K562 (cell line): ENCODE data around the gene PYDC1. TPM values are rescaled to one million over a fixed set of nuclear protein-coding genes. Genes with fewer than 3 reads are reported as not detected.
"Not testable (repeated sequence)": the region's sequence is repeated elsewhere in the genome, so short reads cannot be mapped to it uniquely, and the experiment has no call there.

Experiments
- ATAC-seq: fragments of 200-7000 bp; cut with Tn5 transposase; 3 replicates; pipeline ENCODE4 v1.9.1; 2020; ENCODE audit warnings: moderate library complexity
- BruUV-seq: library from RNA; stranded (reverse); fragments of 400-500 nt; replicated peaks from 2 replicates; lab custom pipeline; 2021; lab: Mats Ljungman, UMichigan
- CTCF ChIA-PET: fragments of 300-600 bp; formaldehyde crosslinking; extraction: SDS; loops from one replicate; lab custom pipeline; 2021; ENCODE audit warnings: low intra/inter-chr PET ratio; lab: Yijun Ruan, JAX
- POLR2A ChIA-PET: fragments of 300-600, 350-650 bp; sonication (Branson Sonifier 250); formaldehyde crosslinking; extraction: SDS; loops from one replicate; lab custom pipeline; 2021; ENCODE audit warnings: antibody characterized with exemption, inconsistent platforms; lab: Yijun Ruan, JAX
- DNase-seq, 4 experiments: peaks; one replicate each; pipeline versions ENCODE4 v3.0.0 to v3.0.0-alpha.2; 2011 to 2018; ENCODE audit warnings: low spot score in 3 of 4, mixed read lengths in 3 of 4; ENCODE audit errors: extremely low read depth in 1 of 4
- FAIRE-seq: peaks from 2 replicates; lab custom pipeline; 2011; peaks lifted over from hg19 to GRCh38; lab: Jason Lieb, UNC
- H2AFZ ChIP-seq: 2 replicates; pipeline ENCODE4 v1.6.0; 2011; ENCODE audit warnings: low read depth, low read length, control low read depth, inconsistent platforms
- H3K27ac ChIP-seq: fragments of 200-600 bp; 3 replicates; pipeline ENCODE4 v1.8.0; 2011; ENCODE audit warnings: low read depth, mild to moderate bottlenecking, control low read depth, inconsistent platforms, low read length, moderate library complexity, mixed read lengths; ENCODE audit errors: extremely low read depth
- H3K27me3 ChIP-seq, 2 experiments: fragments of 300-600 bp in 1 of 2; 2 replicates in 1 of 2; 3 replicates in 1 of 2; pipeline versions ENCODE4 v1.6.0 to v1.8.0; 2011; ENCODE audit warnings: inconsistent platforms in 2 of 2, low read length in 2 of 2, mild to moderate bottlenecking in 1 of 2, mixed read lengths in 1 of 2, moderate library complexity in 1 of 2; ENCODE audit not compliant: control insufficient read depth in 2 of 2, insufficient read depth in 2 of 2
- H3K36me3 ChIP-seq: fragments of 300-600 bp; 3 replicates; pipeline ENCODE4 v1.8.0; 2011; ENCODE audit warnings: mild to moderate bottlenecking, low read length, inconsistent platforms; ENCODE audit not compliant: control insufficient read depth, insufficient read depth
- H3K4me1 ChIP-seq, 2 experiments: fragments of 200-600 bp in 1 of 2; replicated peaks in 1 of 2; 2 replicates in 1 of 2; 3 replicates in 1 of 2; pipeline versions ENCODE4 v1.5.1 to v1.8.0; 2011; ENCODE audit warnings: inconsistent platforms in 2 of 2, low read length in 2 of 2, mild to moderate bottlenecking in 1 of 2, mixed read lengths in 1 of 2, moderate library complexity in 1 of 2; ENCODE audit not compliant: control insufficient read depth in 2 of 2, insufficient read depth in 2 of 2
- H3K4me2 ChIP-seq: 2 replicates; pipeline ENCODE4 v1.6.1; 2011; ENCODE audit warnings: low read length, control low read depth, inconsistent platforms, mixed read lengths; ENCODE audit not compliant: insufficient read depth
- H3K4me3 ChIP-seq: fragments of 200-600 bp; sonication (generic), shearing (Covaris generic); 2 replicates; pipeline ENCODE4 v1.5.1; 2016; ENCODE audit warnings: control low read depth, inconsistent platforms
- H3K79me2 ChIP-seq: fragments of 200-600 bp; 3 replicates; pipeline ENCODE4 v1.8.0; 2011; ENCODE audit warnings: low read length, inconsistent platforms; ENCODE audit not compliant: control insufficient read depth, insufficient read depth
- H3K9ac ChIP-seq, 2 experiments: 2 replicates each; pipeline versions ENCODE4 v1.6.0 to v1.6.1; 2011; ENCODE audit warnings: low read depth in 2 of 2, low read length in 2 of 2, control low read depth in 1 of 2, inconsistent platforms in 1 of 2, mild to moderate bottlenecking in 1 of 2, mixed read lengths in 1 of 2; ENCODE audit not compliant: insufficient read depth in 1 of 2
- H3K9me1 ChIP-seq: one replicate; pipeline ENCODE4 v1.6.0; 2011; ENCODE audit warnings: inconsistent platforms, mild to moderate bottlenecking, low read length, moderate library complexity; ENCODE audit not compliant: control insufficient read depth, insufficient read depth
- H3K9me3 ChIP-seq: replicated peaks from 2 replicates; pipeline ENCODE4 v1.5.1; 2011; ENCODE audit warnings: low read depth, low read length, inconsistent platforms; ENCODE audit not compliant: control insufficient read depth, insufficient read depth
- H4K20me1 ChIP-seq: replicated peaks from 2 replicates; pipeline ENCODE4 v1.6.1; 2011; ENCODE audit warnings: low read length, inconsistent platforms, mixed read lengths; ENCODE audit not compliant: control insufficient read depth, insufficient read depth
- ARID1B ChIP-seq: fragments of 450-650 bp; IDR thresholded peaks from 2 replicates; pipeline ENCODE4 v1.6.1; 2016; ENCODE audit warnings: antibody characterized with exemption, mild to moderate bottlenecking, inconsistent platforms
- CBFA2T2 ChIP-seq: fragments of 450-650 bp; conservative IDR thresholded peaks from 2 replicates; pipeline ENCODE4 v1.6.1; 2017; ENCODE audit warnings: mild to moderate bottlenecking
- CBFA2T3 ChIP-seq: fragments of 450-650 bp; IDR thresholded peaks from 2 replicates; pipeline ENCODE4 v1.6.1; 2017
- FOXK2 ChIP-seq, 2 experiments: fragments of 450-650 bp; IDR thresholded peaks in 1 of 2; conservative IDR thresholded peaks in 1 of 2; 2 replicates each; pipeline ENCODE4 v1.6.1; 2016; ENCODE audit warnings: low read depth in 2 of 2, mild to moderate bottlenecking in 1 of 2
- HMBOX1 ChIP-seq: sonication (generic); IDR thresholded peaks from 2 replicates; pipeline ENCODE4 v1.6.1; 2016
- KDM1A ChIP-seq, 2 experiments: fragments of 450-650 bp; IDR thresholded peaks; 2 replicates each; pipeline ENCODE4 v1.6.1; 2016; ENCODE audit warnings: mild to moderate bottlenecking in 2 of 2
- RFX1 ChIP-seq: fragments of 450-650 bp; IDR thresholded peaks from 2 replicates; pipeline ENCODE4 v1.6.1; 2016; ENCODE audit warnings: mild to moderate bottlenecking, moderate library complexity
- SOX6 ChIP-seq: fragments of 450-650 bp; IDR thresholded peaks from 2 replicates; pipeline ENCODE4 v1.6.1; 2014; ENCODE audit warnings: mild to moderate bottlenecking
- TAL1 ChIP-seq: fragments of 450-650 bp; IDR thresholded peaks from 2 replicates; pipeline ENCODE4 v1.6.1; 2016; ENCODE audit warnings: mild to moderate bottlenecking
- WGBS: fragments of 100-300 bp; shearing (Covaris generic); methylation state at CpG from one replicate; pipeline ENCODE4 v1.1.6; 2016; ENCODE audit warnings: low coverage, mixed read lengths; ENCODE audit not compliant: insufficient coverage; ENCODE audit errors: missing lambda C conversion rate; 5-methylcytosine and 5-hydroxymethylcytosine counted together
- in situ Hi-C: fragments of 300-500 bp; cut with MboI; formaldehyde crosslinking; loops from 4 replicates; pipeline ENCODE4 v1.15.0; 2018; ENCODE audit warnings: inconsistent platforms, mixed read lengths
- intact Hi-C: fragments of 100-400 bp; cut with micrococcal nuclease; formaldehyde crosslinking; loops from 2 replicates; pipeline ENCODE4 v1.14.2; 2022
- polyA plus RNA-seq, 8 experiments: library from polyadenylated mRNA; depleted of rRNA in 4 of 8; stranded (reverse) in 5 of 8; unstranded in 3 of 8; fragments of >200 nt; fragmentation: Nextera tagmentation in 2 of 8; fragmentation: Illumina TruSeq in 1 of 8; extraction: Ambion mirVana in 2 of 8; extraction: Trizol in 1 of 8; gene quantifications; 2 replicates each; pipeline versions ENCODE4 v1.2.1 to v1.2.3, GENCODE V29; 2011 to 2014; ENCODE audit warnings: inconsistent platforms in 1 of 8, missing spikeins in 1 of 8
- total RNA-seq, 7 experiments: library from RNA; depleted of rRNA in 6 of 7; stranded (reverse); fragments of >200 nt in 6 of 7; fragmentation: Illumina TruSeq in 2 of 7; extraction: Trizol in 2 of 7; gene quantifications; 2 replicates each; pipeline versions ENCODE4 v1.2.1 to v1.2.3, GENCODE V29; 2011 to 2021; ENCODE audit warnings: low replicate concordance in 1 of 7

PYDC1 gene
- total and polyA plus RNA-seq, 9 of the 15 experiments (the other 6 are each of a cell fraction or from before 2014, with no cell fraction given) = not detected

- CTCF ChIA-PET = not testable (repeated sequence)
Observed at GRCh38 chr16:31170048-31170447, 46.9 kb downstream of the PYDC1 start.

More at GRCh38 chr16:31170048-31170447, 46.9 kb downstream of the PYDC1 start:
- H2AFZ ChIP-seq, H3K4me3 ChIP-seq, H4K20me1 ChIP-seq: not testable (repeated sequence)
- 0 out of 2 replicates have a peak, but pooled peaks have one; percentile 20 for TF ChIP-seq ARID1B
- peak; percentile 80 for TF ChIP-seq SOX6
- peak; percentile 77 for TF ChIP-seq CBFA2T3
- 0 out of 2 replicates have a peak, but pooled peaks have one; percentile 11 for TF ChIP-seq HMBOX1
- peak; percentile 27; the same call in 1 of the 2 replicates for TF ChIP-seq TAL1
- peak in 1 of 2 experiments; percentile 9; a peak in 1 of 4 replicates for TF ChIP-seq KDM1A (IDR thresholded peaks at IDR 0.05)
- TF ChIP-seq CBFA2T2 = peak; percentile 52
- peak; percentile 51 for TF ChIP-seq RFX1
- peak in 1 of 2 experiments; percentile 50; a peak in 1 of 4 replicates for TF ChIP-seq FOXK2 (conservative IDR thresholded peaks at IDR 0.05 in 1 of 2, IDR thresholded peaks at IDR 0.05 in 1 of 2; ENCODE audit: low read depth in 2 of 2)
- TF ChIP-seq, all 486 proteins: peak for 9; not testable (repeated sequence) for 477
- H3K4me1 ChIP-seq, H3K27me3 ChIP-seq, DNase-seq, H3K9ac ChIP-seq, H3K9me1 ChIP-seq, H3K79me2 ChIP-seq, intact Hi-C loops, FAIRE-seq, in situ Hi-C loops, POLR2A ChIA-PET, H3K36me3 ChIP-seq, H3K9me3 ChIP-seq, H3K27ac ChIP-seq, BruUV-seq: not testable (repeated sequence)
- peak; percentile 33; the same call in 2 of the 3 replicates for ATAC-seq
- peak overlapping the region; percentile 8; the same call in 1 of the 2 replicates for H3K4me2 ChIP-seq
- no CpG with 5 or more reads among the region's 2 CpGs for WGBS
